Right kidney (tissue), 1 donor: ENCODE measurements around the gene SLMAP.

Experiments used
- DNase-seq: peaks from one replicate; pipeline ENCODE4 v3.0.0-alpha.2; 2016

Gene SLMAP

DNA sequence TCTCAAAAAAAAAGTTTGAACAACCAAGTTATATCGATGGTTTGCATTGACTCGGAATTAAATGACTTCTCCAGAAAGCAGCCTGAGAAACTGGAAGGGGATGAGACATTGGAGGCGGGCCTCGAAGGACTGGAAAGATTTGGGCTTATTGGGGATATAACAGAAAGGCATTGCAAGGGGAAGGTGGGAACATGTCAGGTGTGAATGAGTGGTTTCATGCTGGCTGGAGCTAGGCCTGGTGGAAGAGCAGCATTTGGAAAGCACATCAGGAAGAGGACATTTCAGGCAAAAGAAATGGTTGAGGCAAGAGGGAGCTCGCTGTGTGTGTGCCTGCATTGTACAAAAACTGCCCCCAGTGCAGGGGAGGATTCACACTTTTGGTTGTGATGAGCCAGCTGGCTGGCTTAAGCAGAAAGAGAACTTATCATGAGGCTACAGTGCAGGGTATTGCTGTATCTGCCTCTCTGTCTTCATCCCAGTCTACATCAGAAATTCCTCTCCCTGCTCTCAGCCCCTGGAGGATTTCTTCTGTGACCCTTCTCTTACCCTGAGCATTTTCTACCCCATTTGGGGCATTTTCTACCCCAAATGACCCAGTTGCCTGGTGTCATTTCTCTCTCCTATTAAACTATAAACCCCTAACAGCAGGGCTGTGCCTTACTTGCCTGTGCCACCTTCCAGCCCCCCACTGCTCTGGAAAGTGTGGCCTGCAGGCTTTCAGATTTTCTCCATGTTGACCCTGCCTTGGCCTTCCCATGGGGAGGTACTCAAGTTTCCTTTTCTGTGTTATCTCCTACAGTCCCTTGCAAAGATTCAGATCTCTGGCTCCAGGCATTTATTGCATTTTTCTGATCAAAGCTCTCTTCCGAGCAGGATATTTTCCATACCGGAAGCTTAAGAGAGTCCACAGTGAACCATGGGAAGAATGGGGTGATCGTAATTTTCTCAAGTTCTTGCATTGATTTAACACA, 187.7 kb downstream of the SLMAP start:
- no peak for DNase-seq

DNA sequence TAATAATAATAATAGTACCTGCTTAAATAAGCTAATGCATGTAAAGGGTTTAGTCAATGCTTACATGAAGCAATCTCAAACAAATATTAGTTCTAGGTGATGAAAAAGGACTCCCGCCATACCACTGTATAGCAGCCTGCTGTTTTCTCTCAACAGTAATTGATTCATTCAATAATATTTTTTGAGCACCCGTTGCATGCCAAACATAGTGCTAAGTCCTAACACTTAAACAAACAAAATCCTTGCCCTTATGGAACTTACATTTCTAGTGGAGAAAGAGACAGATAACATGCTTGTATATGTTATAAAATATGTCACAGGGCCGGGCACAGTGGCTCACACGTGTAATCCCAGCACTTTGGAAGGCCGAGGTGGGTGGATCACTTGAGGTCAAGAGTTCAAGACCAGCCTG, 190.9 kb downstream of the SLMAP start:
- no peak for DNase-seq

DNA sequence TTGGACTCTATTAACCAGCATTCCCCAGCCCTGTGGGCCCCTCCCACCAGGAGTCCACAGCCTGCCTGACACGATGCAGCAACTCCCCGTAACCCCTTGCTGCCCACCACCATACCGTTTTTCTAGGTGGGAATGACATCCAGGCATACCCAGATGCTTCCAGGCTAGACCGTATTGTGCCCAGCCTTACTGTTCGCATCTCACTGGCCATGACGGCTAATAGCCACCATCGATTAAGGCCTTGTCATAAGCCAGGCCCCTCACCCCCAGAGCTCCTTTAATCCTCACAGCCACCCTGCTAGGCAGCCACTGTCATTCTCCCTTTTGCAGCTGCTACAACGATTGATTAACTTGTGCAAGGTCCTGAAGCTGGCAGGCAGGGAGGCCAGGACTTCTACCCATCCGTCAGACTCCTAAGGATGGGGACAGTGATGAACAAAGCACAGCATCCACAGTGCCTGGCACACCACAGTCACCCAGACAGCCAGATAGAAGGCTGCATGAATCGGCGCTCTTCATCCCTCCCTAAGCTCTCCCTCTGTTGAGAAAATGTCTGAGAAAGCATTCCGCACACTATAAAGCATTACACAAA, 192.1 kb downstream of the SLMAP start:
- DNase-seq, result no peak

DNA sequence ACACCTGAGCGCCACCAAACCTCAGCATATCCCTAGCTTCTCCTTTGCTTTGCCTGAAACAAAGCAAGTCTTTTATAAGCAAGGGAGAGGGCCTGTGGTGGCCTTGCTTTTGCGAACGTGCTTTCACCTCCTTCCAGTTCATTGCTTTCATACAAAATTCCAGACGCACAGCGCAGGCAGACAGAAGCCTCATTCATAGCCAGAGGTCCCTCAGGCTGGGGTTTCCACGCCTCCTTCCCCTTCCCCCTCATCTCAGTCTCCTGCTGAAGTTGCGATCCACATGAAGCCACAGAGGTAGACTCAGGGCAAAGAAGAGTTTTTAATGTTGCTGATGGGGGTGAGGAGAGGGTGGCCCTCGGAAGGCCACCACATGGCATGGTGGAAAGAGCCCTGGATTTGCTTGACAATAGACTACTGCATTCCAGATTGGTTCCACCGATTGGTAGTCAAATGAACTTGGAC, 192.7 kb downstream of the SLMAP start:
- DNase-seq, result no peak

DNA sequence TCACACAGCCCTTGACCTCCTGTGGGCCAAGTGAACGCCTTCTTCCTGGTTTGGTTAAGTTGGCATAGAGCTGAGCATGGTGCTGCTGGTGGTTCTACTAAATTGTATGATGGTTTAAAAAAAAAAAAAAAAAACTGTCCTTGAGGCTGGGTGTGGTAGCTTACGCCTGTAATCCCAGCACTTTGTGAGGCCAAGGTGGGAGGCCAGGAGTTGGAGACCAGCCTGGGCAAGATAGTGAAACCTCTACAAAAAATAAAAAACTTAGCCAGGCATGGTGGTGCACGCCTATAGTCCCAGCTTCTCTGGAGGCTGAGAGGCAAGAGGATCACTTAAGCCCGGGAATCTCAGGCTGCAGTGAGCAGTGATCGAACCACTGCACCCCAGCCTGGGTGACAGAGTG, 193.2 kb downstream of the SLMAP start:
- no peak for DNase-seq

DNA sequence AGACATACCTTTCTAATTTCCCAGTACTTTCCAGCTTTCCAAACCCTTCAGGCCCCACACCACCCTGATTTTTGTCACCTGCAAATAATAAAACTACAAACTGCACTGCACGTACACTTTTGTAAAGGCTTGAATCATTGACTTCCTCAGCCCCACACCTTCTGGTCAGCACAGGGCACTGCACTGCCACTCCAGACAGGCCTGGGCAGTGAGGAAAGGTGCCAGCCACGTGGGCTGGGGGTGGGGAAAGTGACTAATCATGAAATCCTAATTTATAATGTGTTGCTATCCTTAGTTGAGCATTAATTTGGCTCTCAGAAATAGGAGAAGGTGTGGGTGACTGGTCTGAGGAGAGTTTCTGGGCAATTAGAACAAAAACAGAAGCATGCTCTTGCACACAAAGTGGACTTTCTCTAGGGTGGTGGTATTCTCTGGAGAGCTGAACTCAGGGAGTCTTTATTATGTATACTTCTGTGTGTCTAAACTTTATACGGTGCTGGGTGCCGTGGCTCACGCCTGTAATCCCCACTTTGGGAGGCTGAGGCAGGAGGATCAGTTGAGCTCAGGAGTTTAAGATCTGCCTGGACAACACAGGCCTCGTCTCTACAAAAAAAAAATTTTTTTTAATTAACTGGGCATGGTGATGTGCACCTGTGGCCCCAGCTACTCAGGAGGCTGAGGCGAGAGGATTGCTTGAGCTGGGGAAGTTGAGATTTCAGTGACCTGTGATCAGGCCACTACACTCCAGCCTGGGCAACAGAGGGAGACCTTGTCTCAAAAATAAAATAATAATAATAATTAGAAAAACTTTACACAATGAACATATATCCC, 193.9 kb downstream of the SLMAP start:
- no peak for DNase-seq

DNA sequence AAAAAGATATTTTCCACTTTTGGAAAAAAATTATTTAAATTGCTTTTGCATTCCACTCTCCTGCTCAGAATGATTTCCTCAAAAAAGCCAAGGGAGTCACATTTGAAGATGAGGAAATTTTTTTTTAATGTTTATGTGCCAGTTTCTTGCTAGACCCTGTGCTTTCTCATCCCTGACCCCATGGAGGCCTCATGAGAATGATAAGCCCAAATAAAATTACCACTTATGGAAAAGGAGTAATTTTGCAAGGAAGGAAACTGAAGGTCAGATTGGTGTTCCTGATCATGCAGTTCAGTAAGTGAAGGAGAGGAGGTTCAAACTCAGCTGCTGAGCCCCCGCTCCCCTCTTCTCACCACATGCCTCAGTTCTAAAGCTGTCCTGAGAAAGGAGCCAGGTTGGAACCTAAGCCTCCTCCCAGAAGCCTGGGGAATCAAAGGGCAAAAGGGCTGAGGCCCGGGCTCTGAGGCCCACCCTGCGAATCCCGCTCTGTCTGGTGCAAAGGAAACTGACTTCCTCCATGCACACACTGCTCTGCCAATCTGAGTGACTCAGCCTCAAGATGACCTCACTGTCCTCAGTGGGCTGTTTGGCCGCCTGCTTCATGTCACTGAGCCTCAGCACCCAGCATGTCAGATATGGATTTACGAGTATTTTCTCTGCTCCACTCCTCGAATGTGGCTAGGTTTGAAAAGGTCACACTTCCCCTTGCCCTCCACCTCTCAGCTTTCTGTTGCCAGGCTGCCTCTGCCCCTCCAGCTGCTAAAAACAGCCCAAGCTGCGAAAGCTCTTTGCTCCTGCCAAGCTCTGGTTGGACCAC, 195.2 kb downstream of the SLMAP start:
- peak; percentile 53 for DNase-seq

DNA sequence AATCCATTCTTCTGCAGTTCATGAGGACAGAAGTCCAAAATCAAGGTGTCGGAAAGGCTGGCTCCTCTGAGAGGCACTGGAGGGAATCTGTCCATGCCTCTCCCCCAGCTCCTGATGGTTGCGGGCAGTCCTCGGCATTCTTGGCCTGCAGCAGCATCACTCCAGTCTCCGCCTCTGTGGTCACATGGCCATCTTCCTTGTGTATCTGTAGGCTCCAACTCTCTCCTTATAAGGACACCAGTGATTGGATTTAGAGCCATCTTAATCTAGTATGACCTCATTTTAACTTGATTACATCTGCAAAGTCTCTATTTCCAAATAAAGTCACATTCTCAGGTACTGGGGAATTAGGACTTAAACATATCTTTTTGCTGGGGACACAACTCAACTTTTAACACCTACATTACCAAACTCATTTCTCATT, 196.1 kb downstream of the SLMAP start:
- no peak for DNase-seq

DNA sequence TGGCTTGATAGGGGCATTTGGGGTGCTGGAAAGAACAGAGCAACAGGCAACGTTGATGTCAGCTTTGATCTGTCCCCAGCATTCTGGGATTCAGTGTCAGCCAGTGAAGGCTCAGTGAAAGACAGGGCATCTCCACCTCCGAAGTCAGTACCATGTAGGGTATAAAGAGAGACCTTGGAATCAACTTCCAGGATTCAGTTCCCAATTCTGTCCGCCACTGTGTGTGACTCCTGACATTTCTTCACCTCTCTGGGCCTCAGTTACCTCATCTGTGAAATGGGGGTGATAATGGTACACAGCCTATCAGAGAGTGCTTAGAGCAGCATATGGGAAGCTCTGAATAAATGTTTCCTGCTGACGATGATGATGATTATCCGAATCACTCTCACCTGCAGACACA, 196.5 kb downstream of the SLMAP start:
- no peak for DNase-seq

DNA sequence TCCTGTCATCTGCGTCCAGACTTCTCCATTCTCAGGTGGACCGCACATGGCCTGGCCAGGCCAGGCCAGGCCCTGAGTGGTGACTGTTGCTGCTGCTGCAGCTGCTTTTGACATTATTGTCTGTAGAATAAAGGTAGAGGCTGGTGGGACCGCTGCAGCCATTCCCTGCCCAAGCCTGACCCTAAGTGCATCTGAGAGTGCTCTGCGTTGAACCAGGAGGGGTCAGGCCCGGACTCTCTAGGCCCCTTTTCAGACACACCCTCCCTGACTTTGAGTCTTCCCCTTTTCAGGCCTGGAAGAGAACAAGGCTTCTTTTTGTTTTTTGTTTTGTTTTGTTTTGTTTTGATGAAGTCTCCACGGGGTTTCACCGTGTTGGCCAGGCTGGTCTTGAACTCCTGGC, 197.5 kb downstream of the SLMAP start:
- DNase-seq, result no peak

DNA sequence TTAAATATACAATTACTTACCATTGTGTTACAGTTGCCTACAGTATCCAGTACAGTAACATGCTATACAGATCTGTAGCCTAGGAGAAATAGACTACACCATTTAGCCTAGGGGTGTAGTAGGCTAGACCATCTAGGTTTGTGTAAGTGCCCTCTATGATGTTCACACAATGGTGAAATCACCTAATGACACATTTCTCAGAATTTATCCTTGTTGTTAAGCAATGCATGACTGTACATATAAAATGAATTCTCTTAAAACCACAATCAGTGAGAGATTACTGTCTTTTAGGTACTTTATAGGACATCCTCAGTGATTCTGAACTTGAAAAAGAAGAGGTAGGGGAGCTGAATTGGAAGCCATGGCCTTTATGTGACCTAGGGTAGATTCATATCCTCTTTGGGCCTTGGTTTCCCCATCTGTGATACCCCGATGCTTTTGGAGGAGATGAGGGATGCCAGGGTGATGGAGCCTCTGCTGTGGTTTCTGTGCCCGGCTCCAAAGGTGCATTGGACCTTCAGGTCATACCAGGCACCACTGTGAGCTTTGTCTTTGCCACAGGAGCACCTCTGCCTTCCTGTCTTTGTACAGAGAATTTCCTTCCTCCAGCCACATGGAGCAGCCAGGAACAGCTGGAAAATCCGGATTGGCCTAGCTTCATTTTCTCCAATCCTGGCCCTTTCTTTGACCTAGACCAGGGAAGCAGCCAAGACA, 200.2 kb downstream of the SLMAP start:
- DNase-seq, result no peak

DNA sequence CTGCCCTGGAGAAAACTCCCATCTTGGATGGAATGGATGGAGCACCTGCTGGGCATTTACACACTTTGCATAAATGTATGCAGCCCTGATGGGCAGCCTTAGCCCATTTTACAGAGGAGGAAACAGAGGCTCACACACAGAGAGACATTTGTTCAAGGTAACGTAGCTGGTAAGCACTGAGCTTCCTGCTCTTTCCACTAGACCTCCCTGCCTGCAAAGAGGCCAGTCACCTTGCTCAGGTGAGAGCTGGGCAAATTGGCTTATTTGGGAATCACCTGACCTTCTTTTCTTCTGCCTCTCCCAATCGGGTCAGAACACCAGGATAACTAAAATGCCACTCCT, 200.7 kb downstream of the SLMAP start:
- no peak for DNase-seq

DNA sequence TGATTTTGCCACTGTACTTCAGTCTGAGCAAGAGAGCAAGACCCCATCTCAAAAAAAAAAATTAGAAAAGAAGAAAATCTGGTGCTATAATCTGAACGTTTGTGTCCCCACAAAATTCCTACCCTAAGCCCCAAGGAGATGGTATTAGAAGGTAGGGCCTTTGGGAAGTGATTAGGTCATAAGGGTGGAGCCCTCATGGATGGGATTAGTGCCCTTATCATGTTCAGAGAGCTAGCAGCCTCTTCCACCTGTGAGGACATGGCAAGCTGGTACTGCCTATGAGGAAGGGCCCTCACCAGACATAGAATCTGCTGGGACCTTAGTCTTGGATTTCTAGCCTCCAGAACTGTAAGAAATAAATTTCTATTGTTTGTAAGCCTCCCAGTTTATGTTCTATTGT, 201.7 kb downstream of the SLMAP start:
- no peak for DNase-seq

DNA sequence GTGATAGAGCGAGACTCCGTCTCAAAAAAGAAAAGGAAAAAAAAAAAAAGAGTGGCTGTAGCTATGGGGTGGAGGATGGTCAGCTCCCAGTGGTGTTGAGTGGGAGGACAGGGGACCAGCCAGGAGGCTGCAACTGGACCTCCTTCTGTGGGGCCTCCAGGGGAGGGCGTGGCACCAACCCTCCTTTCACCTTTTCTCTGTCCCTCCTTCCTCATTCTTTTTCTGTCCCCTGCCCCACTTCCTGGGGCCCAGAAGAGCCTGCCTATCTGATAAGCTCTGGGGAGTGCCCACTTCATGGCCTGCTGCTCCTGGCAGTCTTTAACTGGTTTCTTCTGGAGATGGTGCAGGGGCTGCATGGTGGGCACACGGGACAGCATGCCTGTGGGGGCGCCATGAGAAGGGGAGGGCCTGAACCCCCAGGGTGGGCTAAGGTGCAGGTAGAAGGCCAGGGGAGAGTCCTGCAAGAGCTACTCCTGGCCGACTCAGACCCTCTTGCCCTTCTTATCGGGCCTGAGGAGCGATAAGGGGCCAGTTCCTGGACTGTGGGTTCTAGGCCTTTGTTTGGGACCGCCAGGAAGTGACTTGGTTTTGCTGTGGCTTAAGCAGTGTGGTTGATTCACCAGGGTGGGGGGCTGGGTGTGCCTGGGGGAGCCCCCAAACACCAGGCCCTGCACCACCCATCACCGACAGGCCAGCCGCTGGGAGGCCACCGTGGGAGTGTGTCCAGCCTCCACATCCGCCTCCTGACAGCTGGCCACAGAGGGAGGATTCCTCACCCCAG, 202.7 kb downstream of the SLMAP start:
- no peak for DNase-seq

DNA sequence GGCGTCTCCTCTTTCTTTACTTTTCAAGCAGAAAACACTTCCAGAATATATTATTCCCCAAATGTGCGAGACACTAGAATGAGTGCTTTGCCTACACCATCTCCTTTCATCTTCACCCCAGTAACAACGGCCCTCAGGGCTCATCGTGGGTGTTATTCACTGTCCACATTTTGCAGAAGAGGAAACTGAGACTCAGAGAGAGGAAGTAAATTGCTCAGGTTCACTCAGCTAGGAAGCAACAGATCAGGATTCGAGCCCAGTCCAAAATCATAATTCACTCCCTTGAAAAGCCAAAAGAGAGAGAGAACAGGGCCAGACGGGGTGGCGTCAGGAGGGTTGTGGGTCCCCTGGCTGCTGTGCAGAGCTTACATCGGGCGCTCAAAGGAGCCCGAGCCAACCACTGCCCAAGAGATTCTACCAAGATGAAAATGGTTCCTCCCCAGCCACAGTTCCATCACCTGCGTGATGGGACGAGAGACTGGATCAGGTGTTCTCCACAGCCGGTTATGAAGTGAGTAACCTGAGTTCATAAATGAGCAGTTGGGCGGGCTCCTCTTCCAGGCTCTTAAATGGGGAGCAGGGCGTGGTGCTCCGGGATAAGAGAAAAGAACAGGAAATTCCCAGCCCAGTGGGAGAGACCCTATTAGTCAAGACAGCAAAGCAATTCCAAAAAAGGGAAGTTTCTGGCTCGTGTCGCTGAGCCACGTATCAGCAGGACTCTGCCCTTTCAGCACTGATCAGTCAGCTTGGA, 203.5 kb downstream of the SLMAP start:
- no peak for DNase-seq

DNA sequence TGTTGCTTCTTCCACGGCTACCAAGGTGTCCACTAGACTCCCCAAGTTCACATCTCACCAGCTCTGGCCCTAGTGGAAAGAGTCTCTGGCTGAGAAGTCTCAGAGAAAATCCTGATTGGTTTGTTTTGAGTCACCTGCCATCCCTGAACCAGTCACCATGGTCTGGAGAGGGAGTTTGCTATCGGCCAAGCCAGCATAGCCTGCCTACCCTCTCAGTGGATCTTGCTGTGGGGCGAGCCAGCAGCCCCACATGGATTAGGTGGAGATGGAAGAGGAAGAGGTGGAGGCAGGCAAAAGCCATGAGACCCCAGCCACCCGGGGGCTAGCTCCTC, 204.0 kb downstream of the SLMAP start:
- DNase-seq, result no peak

DNA sequence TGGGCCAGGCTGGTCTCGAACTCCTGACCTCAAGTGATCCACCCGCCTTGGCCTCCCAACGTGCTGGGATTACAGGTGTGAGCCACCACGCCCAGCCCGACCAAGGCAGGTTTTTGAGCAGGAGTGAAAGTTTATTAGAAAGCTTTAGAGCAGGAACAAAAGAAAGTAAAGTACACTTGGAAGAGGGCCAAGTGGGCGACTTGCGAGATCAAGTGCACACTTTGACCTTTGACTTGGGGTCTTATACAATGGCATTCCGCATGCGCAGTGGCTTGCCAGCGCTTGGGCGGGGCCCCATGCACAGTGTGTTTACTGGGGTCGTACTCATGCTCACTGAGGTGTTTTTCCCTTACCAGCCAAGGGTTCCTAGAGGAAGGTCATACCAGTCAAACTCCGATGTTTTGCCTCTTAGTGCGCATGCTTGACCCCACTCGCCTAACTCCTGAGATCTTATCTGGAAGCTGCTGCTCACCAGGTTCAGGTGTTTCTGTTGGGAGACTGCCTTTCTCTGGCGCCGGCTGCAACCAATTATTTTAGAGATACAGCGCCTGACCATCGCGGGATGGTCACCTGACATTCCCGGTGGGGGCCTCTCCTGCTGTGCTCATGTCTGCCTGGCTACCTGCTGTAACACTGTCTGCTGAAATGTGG, 205.2 kb downstream of the SLMAP start:
- no peak for DNase-seq

DNA sequence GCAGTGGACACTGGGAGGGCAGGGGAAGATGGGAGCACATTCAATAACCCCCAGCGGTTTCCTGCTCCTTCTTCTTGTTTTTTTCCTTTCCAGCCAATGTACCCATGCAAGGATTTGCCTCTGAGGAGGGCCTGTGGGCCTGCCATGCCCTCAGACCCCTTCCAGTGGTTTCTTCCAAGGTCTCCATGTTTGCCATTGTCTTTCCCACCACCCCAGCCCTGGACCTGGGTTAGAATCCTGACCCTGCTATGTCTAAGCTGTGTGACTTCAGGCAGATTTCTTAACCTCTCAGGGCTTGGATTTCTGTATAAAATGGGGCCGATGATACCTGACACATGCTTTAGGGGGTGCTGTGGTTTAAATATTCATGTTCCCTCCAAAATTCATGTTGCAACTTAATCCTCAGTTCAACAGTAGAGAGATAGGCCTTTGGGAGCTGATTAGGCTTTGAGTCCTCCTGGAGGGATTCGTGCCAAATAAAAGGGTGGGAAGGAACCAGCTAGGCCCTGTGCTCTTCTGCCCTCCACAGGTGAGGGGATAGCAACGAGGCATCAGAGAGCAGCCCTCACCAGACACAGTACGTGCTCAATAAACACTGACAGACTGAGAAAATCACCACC, 205.8 kb downstream of the SLMAP start:
- no peak for DNase-seq

DNA sequence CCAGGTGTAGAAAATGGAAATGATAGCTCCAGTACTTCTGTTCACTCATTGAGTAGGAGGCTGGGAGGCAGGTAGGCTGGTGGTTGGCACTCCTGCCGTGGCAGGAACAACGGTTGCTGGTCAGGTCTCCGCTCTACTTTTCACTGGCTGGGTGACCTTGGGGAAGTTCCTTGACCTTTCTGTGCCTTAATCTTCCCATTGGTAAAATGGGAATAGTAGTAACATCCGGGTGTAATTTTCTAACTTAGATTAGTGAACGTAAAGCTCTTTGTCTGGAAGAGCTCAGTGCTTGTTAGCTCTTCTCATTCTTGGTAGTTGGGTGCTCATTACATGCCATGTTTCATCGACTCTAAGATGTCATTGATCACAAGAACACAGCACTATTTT, 206.3 kb downstream of the SLMAP start:
- DNase-seq, result no peak
